Measurements from ENCODE around the gene HBA1.

DNA sequence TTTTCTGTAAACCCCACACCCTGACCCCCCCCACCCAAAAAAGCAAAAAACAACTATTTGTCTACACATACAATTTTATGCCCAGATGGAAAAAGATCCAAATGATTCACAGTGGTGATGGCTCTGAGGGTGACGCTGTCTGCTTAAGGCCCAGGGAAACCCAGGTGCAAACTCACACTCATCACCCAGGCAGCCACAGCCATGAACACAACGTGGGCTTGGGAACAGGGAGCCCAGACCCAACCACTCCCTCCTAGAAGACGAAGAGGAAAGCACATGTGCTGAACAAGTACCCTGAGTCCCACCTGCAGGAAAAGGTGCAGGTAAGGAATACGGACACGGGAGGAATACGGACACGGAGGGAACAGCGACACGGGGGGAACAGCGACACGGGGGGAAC is 9.2 kb downstream of the HBA1 start:
- TF ChIP-seq EP300 (IDR thresholded peaks at IDR 0.05): no peak
- TF ChIP-seq, protein P1, sequence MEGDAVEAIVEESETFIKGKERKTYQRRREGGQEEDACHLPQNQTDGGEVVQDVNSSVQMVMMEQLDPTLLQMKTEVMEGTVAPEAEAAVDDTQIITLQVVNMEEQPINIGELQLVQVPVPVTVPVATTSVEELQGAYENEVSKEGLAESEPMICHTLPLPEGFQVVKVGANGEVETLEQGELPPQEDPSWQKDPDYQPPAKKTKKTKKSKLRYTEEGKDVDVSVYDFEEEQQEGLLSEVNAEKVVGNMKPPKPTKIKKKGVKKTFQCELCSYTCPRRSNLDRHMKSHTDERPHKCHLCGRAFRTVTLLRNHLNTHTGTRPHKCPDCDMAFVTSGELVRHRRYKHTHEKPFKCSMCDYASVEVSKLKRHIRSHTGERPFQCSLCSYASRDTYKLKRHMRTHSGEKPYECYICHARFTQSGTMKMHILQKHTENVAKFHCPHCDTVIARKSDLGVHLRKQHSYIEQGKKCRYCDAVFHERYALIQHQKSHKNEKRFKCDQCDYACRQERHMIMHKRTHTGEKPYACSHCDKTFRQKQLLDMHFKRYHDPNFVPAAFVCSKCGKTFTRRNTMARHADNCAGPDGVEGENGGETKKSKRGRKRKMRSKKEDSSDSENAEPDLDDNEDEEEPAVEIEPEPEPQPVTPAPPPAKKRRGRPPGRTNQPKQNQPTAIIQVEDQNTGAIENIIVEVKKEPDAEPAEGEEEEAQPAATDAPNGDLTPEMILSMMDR (IDR thresholded peaks at IDR 0.05): no peak
- TF ChIP-seq POLR2AphosphoS5 (IDR thresholded peaks at IDR 0.05): no peak
